Measurements from ENCODE around the gene TDRD7. TPM values are rescaled to one million over a fixed set of nuclear protein-coding genes. Genes with fewer than 3 reads are reported as not detected.

Gene TDRD7
- total and polyA plus RNA-seq, 2 of the 8 experiments (the other 6 are each of a cell fraction or from before 2014, with no cell fraction given) = 1.2 to 2.3 TPM

Small RNA genes lying within 50 kb of the gene (microRNA-seq; reads per million reads assigned to microRNA genes)
- gene MIR1302-8 (ENCODE audit: borderline microRNAs expressed in 2 of 2, borderline number of aligned reads in 2 of 2, borderline replicate concordance in 1 of 2) = 0 reads per million in 2 experiments

Small RNA genes lying within 50 kb of the gene (small RNA-seq; reads per million reads assigned to genes)
- gene MIR1302-8 (ENCODE audit: insufficient read depth) = not detected

Other genes with a start within 250 kb of the TDRD7 start
- gene CCDC180, start 104.4 kb upstream of the TDRD7 start, total RNA-seq (2021; fragmentation: NEBNext Ultra II Directional; extraction: Animal tissue kit (Norgen Biotek cat#: 25700)) = 3.6 and 8.2 TPM in 2 replicates
- gene CCDC180, start 104.4 kb upstream of the TDRD7 start, polyA plus RNA-seq (2011; rRNA removed) = 1.1 and 2.6 TPM in 2 replicates
- 0.88 and 1.1 TPM in 2 replicates for gene TMOD1, start 89.6 kb downstream of the TDRD7 start, total RNA-seq (2021; fragmentation: NEBNext Ultra II Directional; extraction: Animal tissue kit (Norgen Biotek cat#: 25700))
- 0.17 and 0.27 TPM in 2 replicates for gene TMOD1, start 89.6 kb downstream of the TDRD7 start, polyA plus RNA-seq (2011; rRNA removed)
- 16.1 and 16.3 TPM in 2 replicates for gene TSTD2, start 221.3 kb downstream of the TDRD7 start, total RNA-seq (2021; fragmentation: NEBNext Ultra II Directional; extraction: Animal tissue kit (Norgen Biotek cat#: 25700))
- 15.6 and 17.5 TPM in 2 replicates for gene TSTD2, start 221.3 kb downstream of the TDRD7 start, polyA plus RNA-seq (2011; rRNA removed)
- 54.0 and 57.5 TPM in 2 replicates for gene NCBP1, start 221.7 kb downstream of the TDRD7 start, total RNA-seq (2021; fragmentation: NEBNext Ultra II Directional; extraction: Animal tissue kit (Norgen Biotek cat#: 25700))
- 9.9 and 14.7 TPM in 2 replicates for gene NCBP1, start 221.7 kb downstream of the TDRD7 start, polyA plus RNA-seq (2011; rRNA removed)

Data from H1 (cell line).